Measurements from ENCODE around the gene NONO.

DNA sequence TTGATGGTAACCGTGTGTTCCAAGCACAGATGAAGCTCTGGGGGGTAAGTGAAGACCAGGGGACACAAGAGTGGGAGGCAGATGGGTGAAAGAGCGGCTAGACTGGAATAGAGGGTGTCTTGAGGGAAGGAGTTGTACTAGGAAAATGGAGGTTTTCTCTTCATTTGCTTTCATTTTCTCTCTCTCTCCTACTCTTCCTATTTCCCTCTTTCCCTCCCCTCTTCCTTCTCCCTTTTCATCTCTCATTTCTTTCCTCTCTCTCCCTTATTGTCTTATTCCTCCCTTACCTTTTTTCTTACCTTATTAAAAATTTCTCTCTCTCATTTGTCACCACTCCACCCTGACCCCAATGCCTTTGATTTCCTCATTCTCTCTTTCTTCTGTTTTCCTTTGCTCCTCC, 21.1 kb downstream of the NONO start:
- TF ChIP-seq, protein P1, sequence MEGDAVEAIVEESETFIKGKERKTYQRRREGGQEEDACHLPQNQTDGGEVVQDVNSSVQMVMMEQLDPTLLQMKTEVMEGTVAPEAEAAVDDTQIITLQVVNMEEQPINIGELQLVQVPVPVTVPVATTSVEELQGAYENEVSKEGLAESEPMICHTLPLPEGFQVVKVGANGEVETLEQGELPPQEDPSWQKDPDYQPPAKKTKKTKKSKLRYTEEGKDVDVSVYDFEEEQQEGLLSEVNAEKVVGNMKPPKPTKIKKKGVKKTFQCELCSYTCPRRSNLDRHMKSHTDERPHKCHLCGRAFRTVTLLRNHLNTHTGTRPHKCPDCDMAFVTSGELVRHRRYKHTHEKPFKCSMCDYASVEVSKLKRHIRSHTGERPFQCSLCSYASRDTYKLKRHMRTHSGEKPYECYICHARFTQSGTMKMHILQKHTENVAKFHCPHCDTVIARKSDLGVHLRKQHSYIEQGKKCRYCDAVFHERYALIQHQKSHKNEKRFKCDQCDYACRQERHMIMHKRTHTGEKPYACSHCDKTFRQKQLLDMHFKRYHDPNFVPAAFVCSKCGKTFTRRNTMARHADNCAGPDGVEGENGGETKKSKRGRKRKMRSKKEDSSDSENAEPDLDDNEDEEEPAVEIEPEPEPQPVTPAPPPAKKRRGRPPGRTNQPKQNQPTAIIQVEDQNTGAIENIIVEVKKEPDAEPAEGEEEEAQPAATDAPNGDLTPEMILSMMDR (conservative IDR thresholded peaks at IDR 0.05), result no peak
- no peak for TF ChIP-seq EZH2 (IDR thresholded peaks at IDR 0.05; ENCODE audit: low read depth)

Measured in PC-9 (cell line).